ENCODE results near the gene ASPG. TPM values are rescaled to one million over a fixed set of nuclear protein-coding genes. Genes with fewer than 3 reads are reported as not detected.

The ASPG gene
- total and polyA plus RNA-seq, 12 donors = 2.8 to 32.0 (median 13.2) TPM

DNA sequence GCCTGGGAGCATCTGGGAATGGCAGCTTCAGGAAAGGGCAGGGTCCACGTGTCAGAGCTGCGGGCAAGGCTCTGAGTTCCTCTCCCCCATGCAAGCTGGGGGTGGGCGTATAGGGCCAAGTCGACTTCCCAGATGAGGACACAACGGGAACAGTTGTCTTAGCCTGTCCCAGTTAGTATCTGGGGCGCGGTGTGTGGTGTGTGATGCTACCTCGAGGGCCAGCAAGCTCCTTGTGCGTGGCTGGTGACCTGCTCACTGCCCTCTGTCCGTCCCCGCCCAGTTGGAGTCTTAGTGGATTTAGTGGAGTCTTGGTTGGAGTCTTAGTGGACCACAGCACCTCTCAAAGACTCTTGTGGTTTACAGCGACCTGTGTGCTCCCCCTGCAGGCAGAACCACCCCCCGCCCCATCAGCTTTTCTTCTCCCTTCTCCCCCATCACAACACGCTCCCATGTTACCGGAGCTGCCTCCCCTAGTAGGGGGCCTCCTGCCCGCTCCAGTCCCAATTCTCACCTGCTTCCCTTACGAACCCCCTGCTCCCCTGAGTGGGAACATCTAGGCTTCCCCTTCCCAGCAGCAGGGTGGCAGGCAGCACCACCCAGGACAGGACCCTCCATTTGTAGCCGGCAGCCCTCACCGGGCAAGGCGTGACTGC, 8.7 kb downstream of the ASPG start:
- H3K4me1 ChIP-seq = peaks cover 0 to 6% (median 0%) of the 10 kb centered on the region in 9 donors
- no peak overlapping the region for H3K27ac ChIP-seq
- peak in 1 of 8 donors; percentile 3 for ATAC-seq
- 57 to 65% methylated on average over 20 of the region's 20 CpGs for WGBS, 2 donors
- intact Hi-C loops (cut with DNase I) = loop anchor here in 4 of 10 donors (5.0 to 10.0 kb wide), 4 partner anchors 468 to 543 kb away; no protein-coding TSS in a partner anchor
- H3K36me3 ChIP-seq = no peaks in the 10 kb centered on the region
- no peak for DNase-seq
- H3K4me3 ChIP-seq = no peak overlapping the region
- no peaks in the 10 kb centered on the region for H3K9me3 ChIP-seq
- TF ChIP-seq, protein P1, sequence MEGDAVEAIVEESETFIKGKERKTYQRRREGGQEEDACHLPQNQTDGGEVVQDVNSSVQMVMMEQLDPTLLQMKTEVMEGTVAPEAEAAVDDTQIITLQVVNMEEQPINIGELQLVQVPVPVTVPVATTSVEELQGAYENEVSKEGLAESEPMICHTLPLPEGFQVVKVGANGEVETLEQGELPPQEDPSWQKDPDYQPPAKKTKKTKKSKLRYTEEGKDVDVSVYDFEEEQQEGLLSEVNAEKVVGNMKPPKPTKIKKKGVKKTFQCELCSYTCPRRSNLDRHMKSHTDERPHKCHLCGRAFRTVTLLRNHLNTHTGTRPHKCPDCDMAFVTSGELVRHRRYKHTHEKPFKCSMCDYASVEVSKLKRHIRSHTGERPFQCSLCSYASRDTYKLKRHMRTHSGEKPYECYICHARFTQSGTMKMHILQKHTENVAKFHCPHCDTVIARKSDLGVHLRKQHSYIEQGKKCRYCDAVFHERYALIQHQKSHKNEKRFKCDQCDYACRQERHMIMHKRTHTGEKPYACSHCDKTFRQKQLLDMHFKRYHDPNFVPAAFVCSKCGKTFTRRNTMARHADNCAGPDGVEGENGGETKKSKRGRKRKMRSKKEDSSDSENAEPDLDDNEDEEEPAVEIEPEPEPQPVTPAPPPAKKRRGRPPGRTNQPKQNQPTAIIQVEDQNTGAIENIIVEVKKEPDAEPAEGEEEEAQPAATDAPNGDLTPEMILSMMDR (IDR thresholded peaks at IDR 0.05) = no peak
- H3K27me3 ChIP-seq = peaks cover 0 to 21% (median 10%) of the 10 kb centered on the region in 7 donors

DNA sequence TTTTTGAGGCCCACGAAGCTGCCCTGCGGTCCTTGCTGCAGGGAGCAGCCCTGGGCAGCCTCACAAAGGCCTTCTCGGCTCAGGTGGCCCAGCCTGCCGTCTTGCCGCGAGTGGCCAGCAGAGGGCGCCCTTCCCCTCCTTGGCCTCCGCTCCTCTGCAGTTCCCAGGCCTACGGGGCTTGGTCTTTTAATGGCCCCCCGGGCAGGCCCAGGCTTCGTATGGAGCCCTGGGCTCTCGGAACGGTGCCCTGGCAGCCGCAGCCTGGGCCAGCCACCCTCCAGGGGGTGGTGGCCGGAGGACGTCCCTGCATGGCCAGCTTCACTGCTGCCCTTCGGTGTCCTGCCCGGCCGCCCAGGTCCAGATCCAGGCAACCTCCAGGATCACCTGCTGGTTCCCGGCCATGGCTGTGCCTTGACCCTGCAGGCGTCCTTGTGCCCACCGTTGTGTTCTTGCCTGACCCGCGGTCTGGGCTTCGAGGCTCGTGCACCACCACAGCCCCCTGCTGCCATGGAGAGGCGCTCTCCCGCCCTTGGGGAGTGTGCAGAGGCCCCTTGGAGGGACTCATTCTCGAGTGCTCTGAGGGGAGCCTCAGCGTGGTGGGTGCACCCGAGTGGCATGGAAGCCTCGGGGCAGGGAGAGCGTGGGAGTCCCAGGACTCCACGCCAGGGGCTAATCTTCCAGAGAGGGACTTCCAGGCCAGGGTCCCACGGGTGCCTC, 9.4 kb downstream of the ASPG start:
- no peaks in the 10 kb centered on the region for H3K9me3 ChIP-seq
- H3K27ac ChIP-seq = no peak overlapping the region
- ATAC-seq (peak; percentile 31 to 67 (median 60)), DNase-seq (peak; percentile 47 to 63)
- WGBS, 2 donors = 46 to 55% methylated on average over 35 of the region's 35 CpGs
- no peak overlapping the region for H3K4me3 ChIP-seq
- intact Hi-C loops (cut with DNase I) = loop anchor here in 5 of 10 donors (5.0 to 10.0 kb wide), 4 partner anchors 467 to 542 kb away; no protein-coding TSS in a partner anchor
- H3K4me1 ChIP-seq = peaks cover 0 to 6% (median 0%) of the 10 kb centered on the region in 9 donors
- H3K27me3 ChIP-seq = peaks cover 0 to 21% (median 10%) of the 10 kb centered on the region in 7 donors
- H3K36me3 ChIP-seq = no peaks in the 10 kb centered on the region
- TF ChIP-seq, protein P1 (IDR thresholded peaks at IDR 0.05) = peak; percentile 81 to 93 (median 89)

DNA sequence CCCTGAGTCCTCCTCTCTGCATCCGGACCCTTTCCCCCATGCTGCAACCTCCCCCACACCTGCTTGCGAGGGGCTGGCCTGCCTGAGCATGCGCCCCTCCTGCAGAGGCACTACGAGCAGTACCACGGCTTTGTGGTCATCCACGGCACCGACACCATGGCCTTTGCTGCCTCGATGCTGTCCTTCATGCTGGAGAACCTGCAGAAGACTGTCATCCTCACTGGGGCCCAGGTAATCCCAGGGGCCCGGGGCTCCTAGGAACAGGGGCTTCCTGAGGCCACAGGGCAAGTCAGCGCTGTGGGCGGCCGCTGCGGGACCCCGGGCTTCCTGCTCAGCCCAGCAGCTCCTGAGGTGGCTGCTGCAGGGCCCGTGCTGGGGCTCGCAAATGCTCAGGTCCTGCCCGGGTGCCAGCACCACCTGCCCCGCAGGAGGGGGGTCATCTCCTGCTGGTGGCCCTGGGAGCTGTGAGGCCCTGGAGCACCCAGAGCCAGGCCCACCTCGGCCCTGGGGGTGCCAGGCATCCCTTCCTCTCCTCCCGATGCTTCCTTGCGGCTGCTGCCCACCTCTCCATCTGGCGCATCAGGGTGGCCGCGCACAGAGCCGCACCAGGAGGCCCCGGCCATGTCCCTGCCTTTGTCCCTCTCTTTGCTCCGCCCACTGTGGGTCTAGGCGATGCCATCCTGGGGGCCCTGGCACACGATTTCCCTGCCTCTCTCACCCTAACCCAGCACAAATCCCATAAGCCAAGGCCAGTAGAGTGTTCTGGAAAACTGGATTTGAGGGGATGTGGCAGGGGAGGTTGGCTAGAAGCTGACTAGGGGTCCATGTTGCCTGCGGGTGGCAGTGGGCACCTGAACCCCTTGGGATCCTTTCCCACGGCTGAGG, 10.2 kb downstream of the ASPG start:
- Histone ChIP-seq H3K4me3 (no peak overlapping the region), H3K27me3 (peaks cover 0 to 21% (median 10%) of the 10 kb centered on the region in 7 donors), H3K9me3 (no peaks in the 10 kb centered on the region), H3K4me1 (peaks cover 0 to 6% (median 0%) of the 10 kb centered on the region in 9 donors), H3K36me3 (no peaks in the 10 kb centered on the region), H3K27ac (no peak overlapping the region)
- TF ChIP-seq, protein P1 (IDR thresholded peaks at IDR 0.05) = no peak
- DNase-seq (peak in 1 of 2 donors; percentile 7), ATAC-seq (no peak)
- intact Hi-C loops (cut with DNase I) = loop anchor here in 2 of 10 donors (5.0 to 10.0 kb wide), 2 partner anchors 539 to 542 kb away; no protein-coding TSS in a partner anchor
- 84 to 87% methylated on average over 28 to 31 of the region's 31 CpGs for WGBS, 2 donors

Measured in heart right ventricle (tissue), 16 donors.